Measurements from ENCODE around the gene GFRA1.

GRCh38 chr10:116289652-116290051, 16.6 kb upstream of the GFRA1 start:
- TF ChIP-seq, protein P1, sequence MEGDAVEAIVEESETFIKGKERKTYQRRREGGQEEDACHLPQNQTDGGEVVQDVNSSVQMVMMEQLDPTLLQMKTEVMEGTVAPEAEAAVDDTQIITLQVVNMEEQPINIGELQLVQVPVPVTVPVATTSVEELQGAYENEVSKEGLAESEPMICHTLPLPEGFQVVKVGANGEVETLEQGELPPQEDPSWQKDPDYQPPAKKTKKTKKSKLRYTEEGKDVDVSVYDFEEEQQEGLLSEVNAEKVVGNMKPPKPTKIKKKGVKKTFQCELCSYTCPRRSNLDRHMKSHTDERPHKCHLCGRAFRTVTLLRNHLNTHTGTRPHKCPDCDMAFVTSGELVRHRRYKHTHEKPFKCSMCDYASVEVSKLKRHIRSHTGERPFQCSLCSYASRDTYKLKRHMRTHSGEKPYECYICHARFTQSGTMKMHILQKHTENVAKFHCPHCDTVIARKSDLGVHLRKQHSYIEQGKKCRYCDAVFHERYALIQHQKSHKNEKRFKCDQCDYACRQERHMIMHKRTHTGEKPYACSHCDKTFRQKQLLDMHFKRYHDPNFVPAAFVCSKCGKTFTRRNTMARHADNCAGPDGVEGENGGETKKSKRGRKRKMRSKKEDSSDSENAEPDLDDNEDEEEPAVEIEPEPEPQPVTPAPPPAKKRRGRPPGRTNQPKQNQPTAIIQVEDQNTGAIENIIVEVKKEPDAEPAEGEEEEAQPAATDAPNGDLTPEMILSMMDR (IDR thresholded peaks at IDR 0.05) = no peak
- TF ChIP-seq POLR2A (IDR thresholded peaks at IDR 0.05) = no peak
